SK-N-SH (cell line): ENCODE results near the gene METTL27. TPM values are rescaled to one million over a fixed set of nuclear protein-coding genes. Genes with fewer than 3 reads are reported as not detected.

ENCODE experiments used
- CTCF ChIA-PET: fragments of 300-600, 350-600 bp; formaldehyde crosslinking; extraction: SDS; loops from one replicate; lab custom pipeline; 2021; lab: Yijun Ruan, JAX
- POLR2A ChIA-PET: fragments of 350-600 bp; sonication (Branson Sonifier 250); formaldehyde crosslinking; extraction: SDS; loops from one replicate; lab custom pipeline; 2020; ENCODE audit warnings: antibody characterized with exemption, inconsistent platforms; lab: Yijun Ruan, JAX
- DNase-seq: peaks from one replicate; pipeline ENCODE4 v3.0.0; 2012
- H2AFZ ChIP-seq: fragments of 200-600 bp; sonication (generic); 2 replicates; pipeline ENCODE4 v1.8.1; 2016; ENCODE audit warnings: antibody characterized with exemption, mild to moderate bottlenecking, low read depth
- H3F3A ChIP-seq: fragments of 200-600 bp; sonication (generic); replicated peaks from 2 replicates; pipeline ENCODE3; 2016; ENCODE audit warnings: antibody characterized with exemption, mild to moderate bottlenecking; ENCODE audit not compliant: insufficient read depth
- H3K27ac ChIP-seq, 2 experiments: fragments of 200-500 bp in 1 of 2; fragments of 200-600 bp in 1 of 2; sonication (Bioruptor generic) in 1 of 2; sonication (generic), shearing (Covaris generic) in 1 of 2; 2 replicates each; pipeline versions ENCODE4 v1.5.1 to v1.6.1; 2014 to 2016; ENCODE audit warnings: low read depth in 2 of 2, inconsistent platforms in 1 of 2, low read length in 1 of 2, mild to moderate bottlenecking in 1 of 2, mixed read lengths in 1 of 2
- H3K27me3 ChIP-seq: fragments of 200-600 bp; sonication (generic), shearing (Covaris generic); 2 replicates; pipeline ENCODE4 v1.6.1; 2016; ENCODE audit warnings: mixed run types; ENCODE audit not compliant: insufficient read depth
- H3K36me3 ChIP-seq, 2 experiments: fragments of 200-500 bp in 1 of 2; fragments of 200-600 bp in 1 of 2; sonication (Bioruptor generic) in 1 of 2; sonication (generic) in 1 of 2; replicated peaks in 1 of 2; 2 replicates each; pipeline versions ENCODE3 to v1.5.1; 2014 to 2016; ENCODE audit warnings: low read length in 1 of 2, mild to moderate bottlenecking in 1 of 2; ENCODE audit not compliant: insufficient read depth in 2 of 2, control insufficient read depth in 1 of 2
- H3K4me1 ChIP-seq, 2 experiments: fragments of 200-500 bp in 1 of 2; fragments of 200-600 bp in 1 of 2; sonication (Bioruptor generic) in 1 of 2; sonication (generic), shearing (Covaris generic) in 1 of 2; 2 replicates each; pipeline versions ENCODE4 v1.5.1 to v1.6.1; 2014 to 2016; ENCODE audit warnings: low read depth in 1 of 2, low read length in 1 of 2, mixed run types in 1 of 2; ENCODE audit not compliant: insufficient read depth in 2 of 2, control insufficient read depth in 1 of 2
- H3K4me2 ChIP-seq: fragments of 200-600 bp; sonication (generic), shearing (Covaris generic); 2 replicates; pipeline ENCODE4 v1.6.1; 2017; ENCODE audit warnings: mixed run types
- H3K4me3 ChIP-seq, 2 experiments: fragments of 200-500 bp in 1 of 2; fragments of 200-600 bp in 1 of 2; sonication (Bioruptor generic) in 1 of 2; sonication (generic), shearing (Covaris generic) in 1 of 2; 2 replicates each; pipeline versions ENCODE4 v1.5.1 to v1.8.1; 2014 to 2016; ENCODE audit warnings: low read depth in 2 of 2, inconsistent platforms in 1 of 2, low read length in 1 of 2, mild to moderate bottlenecking in 1 of 2, mixed read lengths in 1 of 2, moderate library complexity in 1 of 2
- H3K79me2 ChIP-seq: fragments of 200-600 bp; sonication (generic); 2 replicates; pipeline ENCODE4 v1.8.1; 2017; ENCODE audit warnings: mild to moderate bottlenecking; ENCODE audit not compliant: insufficient read depth
- H3K9ac ChIP-seq: fragments of 200-600 bp; sonication (generic); 2 replicates; pipeline ENCODE4 v1.6.1; 2017; ENCODE audit warnings: mixed run types
- H3K9me2 ChIP-seq: fragments of 200-600 bp; sonication (generic); 2 replicates; pipeline ENCODE4 v1.6.1; 2017; ENCODE audit warnings: mixed run types
- H3K9me3 ChIP-seq: fragments of 200-600 bp; sonication (generic); 2 replicates; pipeline ENCODE4 v1.6.1; 2017; ENCODE audit warnings: mixed run types, mild to moderate bottlenecking, moderate library complexity
- H4K20me1 ChIP-seq: fragments of 200-600 bp; sonication (generic); 2 replicates; pipeline ENCODE4 v1.6.1; 2017; ENCODE audit warnings: mild to moderate bottlenecking, mixed run types; ENCODE audit not compliant: insufficient read depth
- CHD2 ChIP-seq: fragments of 150-350 bp; IDR thresholded peaks from 2 replicates; pipeline ENCODE4 v1.6.1; 2018; ENCODE audit warnings: low read length; ENCODE audit not compliant: partially characterized antibody
- EP300 ChIP-seq, 2 experiments: IDR thresholded peaks; 2 replicates each; pipeline versions ENCODE4 v1.4.0 to v1.6.1; 2012; ENCODE audit warnings: borderline replicate concordance in 1 of 2, low read depth in 1 of 2, low read length in 1 of 2
- GATA2 ChIP-seq: sonication (generic); formaldehyde crosslinking; IDR thresholded peaks from 2 replicates; pipeline ENCODE4 v1.5.0; 2020; ENCODE audit warnings: mild to moderate bottlenecking, missing genetic modification reagents
- RFX5 ChIP-seq: IDR thresholded peaks from 2 replicates; pipeline ENCODE4 v1.6.1; 2012; ENCODE audit warnings: mild to moderate bottlenecking, improper control_type of control experiment, low read length
- RXRA ChIP-seq: IDR thresholded peaks from 2 replicates; pipeline ENCODE4 v1.4.0; 2012; ENCODE audit warnings: low read depth, mild to moderate bottlenecking, borderline replicate concordance
- SMC3 ChIP-seq: IDR thresholded peaks from 2 replicates; pipeline ENCODE4 v1.6.1; 2012; ENCODE audit warnings: low read depth, low read length, improper control_type of control experiment
- TAF1 ChIP-seq: IDR thresholded peaks from 2 replicates; pipeline ENCODE4 v1.6.1; 2012; ENCODE audit warnings: low read depth, mild to moderate bottlenecking, low read length, moderate library complexity, borderline replicate concordance
- TEAD4 ChIP-seq: IDR thresholded peaks from 2 replicates; pipeline ENCODE4 v1.4.0; 2012; ENCODE audit warnings: mild to moderate bottlenecking, borderline replicate concordance; ENCODE audit not compliant: insufficient read depth
- WGBS: methylation state at CpG from one replicate; pipeline ENCODE4 v1.1.6; 2017; ENCODE audit warnings: low lambda C conversion rate; 5-methylcytosine and 5-hydroxymethylcytosine counted together
- polyA plus RNA-seq, 3 experiments: library from polyadenylated mRNA; depleted of rRNA; stranded (reverse); fragments of >200 nt; gene quantifications; 2 replicates each; pipeline ENCODE4 v1.2.3, GENCODE V29; 2012
- TF ChIP-seq, protein P1 (sequence below): IDR thresholded peaks from 2 replicates; pipeline ENCODE4 v1.4.0; 2012; ENCODE audit warnings: low read depth, borderline replicate concordance
- TF ChIP-seq, protein P2 (sequence below): IDR thresholded peaks from 2 replicates; pipeline ENCODE4 v1.6.1; 2012; ENCODE audit warnings: mild to moderate bottlenecking, low read depth, low read length, moderate library complexity

The METTL27 gene
- polyA plus RNA-seq, 1 of the 3 experiments (the other 2 are of a cell fraction), result 3.1 TPM

DNA sequence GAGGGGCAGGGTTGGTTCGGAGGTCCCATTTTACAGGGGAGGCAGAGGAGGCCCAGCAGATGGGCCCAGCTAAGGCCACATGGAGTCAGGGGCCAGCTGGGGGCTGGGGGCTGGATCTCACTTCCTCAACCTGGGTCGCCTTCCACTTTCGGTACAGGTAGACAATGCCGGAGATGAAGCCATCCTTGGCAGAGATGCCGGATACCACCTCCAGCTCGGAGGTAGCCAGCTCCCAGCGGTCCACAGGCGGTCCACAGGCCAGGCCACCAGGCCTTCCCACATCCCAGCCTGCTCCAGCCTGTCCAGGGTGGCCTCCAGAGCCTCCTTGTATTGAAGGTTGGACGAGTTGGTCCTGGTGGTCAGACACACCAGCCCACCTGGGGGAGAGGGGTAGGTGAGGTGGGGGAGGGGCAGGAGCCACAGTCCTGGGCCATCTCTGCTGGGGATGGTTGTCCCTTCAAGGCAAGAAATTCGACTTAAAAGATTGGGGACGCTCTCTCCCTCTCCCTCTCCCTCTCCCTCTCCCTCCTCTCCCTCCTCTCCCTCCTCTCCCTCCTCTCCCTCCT is 7.6 kb downstream of the METTL27 start:
- DNase-seq, result peak; percentile 35
- Histone ChIP-seq H2AFZ (no peak overlapping the region), H3K79me2 (no peaks in the 10 kb centered on the region), H3K27ac (no peak overlapping the region), H3K9ac (no peak overlapping the region), H3K4me3 (no peak overlapping the region), H3K27me3 (no peaks in the 10 kb centered on the region), H3K9me2 (no peaks in the 10 kb centered on the region), H3F3A (peaks cover 9% of the 10 kb centered on the region), H3K36me3 (no peaks in the 10 kb centered on the region), H3K4me1 (peaks cover 10 to 24% of the 10 kb centered on the region in 2 experiments; a peak in 3 of 4 replicates), H4K20me1 (no peaks in the 10 kb centered on the region), H3K4me2 (no peak overlapping the region), H3K9me3 (no peaks in the 10 kb centered on the region)
- WGBS, result 87% methylated on average over 11 of the region's 11 CpGs
- ChIA-PET CTCF (interaction anchor here (2.3 kb wide), 1 partner anchor 12 kb away, joined by 7 read pairs; no protein-coding TSS in a partner anchor), POLR2A (no interaction called here)
- TF ChIP-seq, protein P1, sequence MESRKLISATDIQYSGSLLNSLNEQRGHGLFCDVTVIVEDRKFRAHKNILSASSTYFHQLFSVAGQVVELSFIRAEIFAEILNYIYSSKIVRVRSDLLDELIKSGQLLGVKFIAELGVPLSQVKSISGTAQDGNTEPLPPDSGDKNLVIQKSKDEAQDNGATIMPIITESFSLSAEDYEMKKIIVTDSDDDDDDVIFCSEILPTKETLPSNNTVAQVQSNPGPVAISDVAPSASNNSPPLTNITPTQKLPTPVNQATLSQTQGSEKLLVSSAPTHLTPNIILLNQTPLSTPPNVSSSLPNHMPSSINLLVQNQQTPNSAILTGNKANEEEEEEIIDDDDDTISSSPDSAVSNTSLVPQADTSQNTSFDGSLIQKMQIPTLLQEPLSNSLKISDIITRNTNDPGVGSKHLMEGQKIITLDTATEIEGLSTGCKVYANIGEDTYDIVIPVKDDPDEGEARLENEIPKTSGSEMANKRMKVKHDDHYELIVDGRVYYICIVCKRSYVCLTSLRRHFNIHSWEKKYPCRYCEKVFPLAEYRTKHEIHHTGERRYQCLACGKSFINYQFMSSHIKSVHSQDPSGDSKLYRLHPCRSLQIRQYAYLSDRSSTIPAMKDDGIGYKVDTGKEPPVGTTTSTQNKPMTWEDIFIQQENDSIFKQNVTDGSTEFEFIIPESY, result no peak
- TF ChIP-seq TAF1 (no peak), RFX5 (no peak), TEAD4 (no peak), EP300 (IDR thresholded peaks at IDR 0.05; ENCODE audit: borderline replicate concordance in 1 of 2, low read depth in 1 of 2, low read length in 1 of 2) (no peak), RXRA (no peak), SMC3 (no peak), CHD2 (no peak), GATA2 (CRISPR knock-in tag) (no peak)
- TF ChIP-seq, protein P2, sequence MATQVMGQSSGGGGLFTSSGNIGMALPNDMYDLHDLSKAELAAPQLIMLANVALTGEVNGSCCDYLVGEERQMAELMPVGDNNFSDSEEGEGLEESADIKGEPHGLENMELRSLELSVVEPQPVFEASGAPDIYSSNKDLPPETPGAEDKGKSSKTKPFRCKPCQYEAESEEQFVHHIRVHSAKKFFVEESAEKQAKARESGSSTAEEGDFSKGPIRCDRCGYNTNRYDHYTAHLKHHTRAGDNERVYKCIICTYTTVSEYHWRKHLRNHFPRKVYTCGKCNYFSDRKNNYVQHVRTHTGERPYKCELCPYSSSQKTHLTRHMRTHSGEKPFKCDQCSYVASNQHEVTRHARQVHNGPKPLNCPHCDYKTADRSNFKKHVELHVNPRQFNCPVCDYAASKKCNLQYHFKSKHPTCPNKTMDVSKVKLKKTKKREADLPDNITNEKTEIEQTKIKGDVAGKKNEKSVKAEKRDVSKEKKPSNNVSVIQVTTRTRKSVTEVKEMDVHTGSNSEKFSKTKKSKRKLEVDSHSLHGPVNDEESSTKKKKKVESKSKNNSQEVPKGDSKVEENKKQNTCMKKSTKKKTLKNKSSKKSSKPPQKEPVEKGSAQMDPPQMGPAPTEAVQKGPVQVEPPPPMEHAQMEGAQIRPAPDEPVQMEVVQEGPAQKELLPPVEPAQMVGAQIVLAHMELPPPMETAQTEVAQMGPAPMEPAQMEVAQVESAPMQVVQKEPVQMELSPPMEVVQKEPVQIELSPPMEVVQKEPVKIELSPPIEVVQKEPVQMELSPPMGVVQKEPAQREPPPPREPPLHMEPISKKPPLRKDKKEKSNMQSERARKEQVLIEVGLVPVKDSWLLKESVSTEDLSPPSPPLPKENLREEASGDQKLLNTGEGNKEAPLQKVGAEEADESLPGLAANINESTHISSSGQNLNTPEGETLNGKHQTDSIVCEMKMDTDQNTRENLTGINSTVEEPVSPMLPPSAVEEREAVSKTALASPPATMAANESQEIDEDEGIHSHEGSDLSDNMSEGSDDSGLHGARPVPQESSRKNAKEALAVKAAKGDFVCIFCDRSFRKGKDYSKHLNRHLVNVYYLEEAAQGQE, result no peak
